ENCODE data around the gene ASIC2.

ASIC2 gene

DNA sequence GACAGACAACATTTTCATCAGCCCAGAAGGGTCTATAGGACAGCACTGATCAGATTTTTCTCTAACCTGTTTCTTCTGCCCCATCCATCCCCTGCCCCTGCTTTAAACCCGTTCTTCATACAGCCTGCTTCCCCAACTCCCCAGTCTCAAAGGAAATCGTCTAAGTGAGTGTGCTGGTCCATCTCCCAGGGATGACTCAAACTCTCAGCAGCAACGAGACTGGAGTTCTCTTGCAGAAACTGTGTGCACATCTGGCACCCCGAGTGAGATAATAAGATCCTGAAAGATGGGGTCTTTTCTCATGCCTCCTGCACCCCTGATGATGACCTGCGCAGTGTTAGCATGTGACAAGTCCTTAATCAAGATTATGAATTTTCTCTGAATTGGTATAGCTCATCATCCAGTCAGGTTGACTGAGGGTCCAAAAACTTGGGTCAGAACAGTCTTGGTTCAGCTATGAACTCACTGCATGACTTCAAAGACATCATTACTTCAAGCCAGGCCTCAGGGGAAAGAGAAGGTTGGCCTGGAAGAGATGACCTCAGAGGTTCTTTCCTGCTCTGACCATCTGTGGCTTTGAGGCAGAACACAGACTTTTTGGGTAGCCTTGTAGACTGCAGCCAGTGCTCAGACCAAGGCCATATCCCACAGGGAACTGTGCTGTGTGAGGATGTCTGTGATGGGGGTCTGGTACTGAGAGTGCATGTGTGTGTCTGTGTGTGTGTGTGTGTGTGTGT is 183.6 kb downstream of the ASIC2 start:
- DNase-seq, result no peak

DNA sequence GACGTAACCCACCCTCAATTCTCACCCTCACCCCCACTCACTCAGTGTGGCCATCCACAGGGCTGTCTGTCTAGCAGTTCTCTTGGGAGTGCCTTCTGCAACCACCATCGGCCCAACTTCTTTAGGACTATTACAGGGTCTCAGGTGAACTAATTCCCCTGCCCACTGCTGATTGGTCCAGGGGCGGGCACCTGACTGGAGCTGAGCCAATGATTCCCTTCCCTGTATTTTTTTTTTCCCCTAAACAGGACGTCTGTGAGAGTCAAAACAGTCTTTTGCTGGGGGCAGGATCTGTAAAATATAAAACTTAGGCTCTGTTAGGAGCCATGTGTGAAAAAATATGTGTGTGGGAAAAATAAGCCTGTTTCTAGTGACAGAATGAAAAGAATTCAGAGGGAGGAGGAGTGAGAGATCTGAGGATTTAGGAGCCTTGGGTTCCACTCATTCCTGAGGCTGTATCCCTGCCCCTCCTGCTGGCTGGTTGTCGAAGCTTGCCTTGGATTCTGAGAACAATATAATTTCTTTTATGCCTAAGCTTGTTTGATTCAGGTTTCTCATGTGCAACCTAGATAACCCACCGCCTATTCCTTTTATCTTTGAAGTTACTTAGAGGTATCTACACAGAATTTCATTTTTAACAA is 186.4 kb downstream of the ASIC2 start:
- no peak for DNase-seq

DNA sequence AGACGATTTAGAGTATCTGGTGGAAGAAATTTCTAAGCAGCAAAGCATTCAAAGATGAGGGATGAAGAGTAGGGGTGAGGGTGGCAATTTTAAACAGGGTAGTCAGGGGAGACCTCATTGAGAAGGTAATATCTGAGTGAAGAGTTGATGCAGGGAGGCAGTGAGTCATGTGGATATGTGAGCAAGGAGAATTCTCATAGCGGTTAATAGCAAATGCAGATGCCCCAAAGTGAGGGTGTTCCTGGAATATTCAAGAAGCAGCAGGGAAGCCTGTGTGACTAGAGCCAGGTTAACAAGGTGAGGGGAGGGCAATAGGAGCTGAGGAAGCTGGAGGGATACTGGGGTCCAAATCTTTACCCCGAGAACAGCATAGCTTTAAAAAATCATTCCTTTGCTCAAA is 187.2 kb downstream of the ASIC2 start:
- DNase-seq, result no peak

DNA sequence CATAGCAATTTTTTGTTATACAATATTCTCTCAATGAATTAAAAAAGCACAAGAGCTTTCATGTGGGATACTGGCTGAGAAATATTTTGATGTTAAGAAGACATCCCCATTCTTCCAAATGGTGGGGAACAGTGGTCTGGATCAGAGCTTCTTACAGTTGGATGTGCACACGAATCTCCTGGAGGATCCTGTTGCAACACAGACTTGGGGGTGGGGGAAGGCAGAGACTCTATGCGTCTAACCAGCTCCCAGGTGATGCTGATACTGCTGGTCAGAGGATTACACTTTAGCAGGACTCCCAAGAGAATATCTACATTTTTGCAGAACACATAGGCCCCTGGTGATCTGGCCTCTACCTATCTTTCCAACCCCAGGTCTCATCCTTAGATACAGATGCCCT is 193.2 kb downstream of the ASIC2 start:
- DNase-seq, result no peak

DNA sequence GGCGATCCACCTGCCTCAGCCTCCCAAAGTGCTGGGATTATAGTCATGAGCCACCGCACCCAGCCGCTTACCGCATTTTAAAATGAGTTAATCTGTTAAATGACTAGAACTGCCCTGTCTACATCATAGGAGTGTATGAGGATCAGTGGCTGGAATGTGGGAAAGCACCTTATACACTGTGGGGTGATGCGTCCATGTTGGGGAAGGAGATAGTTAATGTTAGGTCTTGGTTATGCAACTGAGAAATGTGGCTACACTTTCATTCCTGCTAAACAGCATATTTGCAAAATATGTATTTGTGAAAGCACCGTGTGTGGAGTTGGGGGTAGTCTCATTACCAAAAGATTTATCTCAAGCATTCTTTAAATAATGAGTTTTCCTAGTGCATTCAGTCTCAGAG is 193.8 kb downstream of the ASIC2 start:
- no peak for DNase-seq

DNA sequence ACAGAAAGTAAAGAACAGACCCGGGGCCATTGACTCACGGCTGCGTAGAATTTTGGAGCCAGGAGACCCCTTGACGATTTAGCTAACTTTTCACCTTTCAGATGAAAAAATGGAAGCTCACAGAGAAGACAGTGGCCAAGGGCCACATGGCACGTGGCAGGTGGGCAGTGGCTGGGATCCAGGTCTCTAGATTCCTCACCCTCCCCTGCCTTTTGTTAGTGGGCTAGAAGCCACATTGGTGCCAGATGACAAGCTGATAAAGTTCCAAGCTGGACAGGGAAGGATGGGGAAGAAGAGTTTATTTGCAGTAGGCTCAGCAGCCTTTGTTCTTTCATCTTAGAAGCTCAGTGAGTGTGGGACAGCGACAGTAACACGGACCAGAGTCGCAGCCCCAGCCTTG is 195.7 kb downstream of the ASIC2 start:
- no peak for DNase-seq

DNA sequence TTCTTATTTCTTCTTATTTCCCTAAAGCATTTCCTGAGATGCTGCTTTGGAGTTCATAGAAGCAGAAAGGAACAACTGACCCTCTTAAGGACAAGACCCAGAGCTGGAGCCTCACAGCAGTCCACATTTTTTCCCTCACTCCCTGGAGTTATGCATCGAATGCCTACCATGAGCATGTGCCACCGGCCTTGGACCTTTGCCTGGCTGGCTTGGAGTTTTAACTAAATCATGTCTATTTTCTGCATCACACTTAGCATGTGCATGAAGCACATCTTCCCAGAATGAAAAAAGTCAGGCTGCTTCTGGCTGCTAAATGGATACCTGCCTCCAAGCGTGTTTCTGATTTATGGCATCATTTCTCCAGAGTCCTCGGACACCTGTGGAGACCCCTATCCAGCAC is 196.9 kb downstream of the ASIC2 start:
- DNase-seq, result no peak

DNA sequence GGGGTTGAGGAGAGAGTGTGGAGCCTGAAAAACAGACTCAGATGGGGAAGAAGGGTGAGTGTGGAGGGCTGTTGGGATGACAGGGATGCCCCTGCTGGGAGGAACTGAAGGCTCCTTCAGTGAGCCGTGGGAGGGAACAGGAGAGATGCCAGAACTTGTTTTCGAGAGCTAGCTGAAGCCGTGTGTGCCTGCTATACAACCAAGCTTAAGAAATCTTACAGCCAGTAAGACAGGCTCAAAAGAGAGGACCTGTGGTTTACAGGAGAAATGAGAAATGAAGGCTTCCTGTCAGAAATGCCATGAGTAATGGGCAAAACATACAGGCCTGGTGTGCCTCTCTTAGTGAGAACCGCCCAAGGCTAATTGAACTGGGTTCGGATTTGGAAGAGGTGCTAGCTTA is 201.8 kb downstream of the ASIC2 start:
- DNase-seq, result no peak

DNA sequence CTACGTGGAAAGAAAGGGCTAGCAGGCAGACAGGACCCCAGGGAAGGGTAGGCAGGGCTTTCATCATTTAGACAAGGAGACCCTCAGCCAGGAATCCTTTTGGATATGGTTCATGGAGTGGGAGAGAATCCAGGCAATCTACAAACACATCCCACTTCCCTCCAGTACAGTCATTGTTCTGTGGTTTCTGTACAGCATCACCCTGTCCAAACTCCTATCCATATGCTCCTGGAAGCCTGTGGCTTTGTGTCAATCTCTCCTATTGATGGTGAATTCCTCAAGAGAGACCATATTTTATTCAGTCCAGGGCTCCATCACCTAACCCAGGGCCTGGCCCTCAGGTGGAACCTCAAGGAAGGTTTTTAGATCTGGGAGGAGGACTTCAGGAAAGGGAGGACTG is 202.3 kb downstream of the ASIC2 start:
- no peak for DNase-seq

DNA sequence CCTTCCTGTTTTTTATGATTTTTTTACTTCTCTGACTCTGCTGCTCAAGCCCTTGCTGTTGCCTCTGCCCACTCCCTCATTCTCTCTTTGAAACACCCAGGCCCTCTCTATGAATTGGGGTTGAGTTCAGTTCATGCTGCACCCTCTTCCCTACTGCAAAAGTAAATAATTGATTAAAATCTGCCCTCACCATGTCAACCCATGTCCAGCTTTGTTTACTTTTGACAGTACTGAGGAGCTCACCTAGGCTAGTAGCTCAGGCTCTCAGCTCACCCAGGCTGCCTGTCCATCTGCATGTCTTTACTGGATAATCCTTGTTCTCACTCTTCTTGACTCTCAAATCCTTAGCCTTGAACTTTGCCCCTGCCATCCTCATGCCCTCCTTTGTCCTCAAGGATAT is 206.2 kb downstream of the ASIC2 start:
- no peak for DNase-seq

DNA sequence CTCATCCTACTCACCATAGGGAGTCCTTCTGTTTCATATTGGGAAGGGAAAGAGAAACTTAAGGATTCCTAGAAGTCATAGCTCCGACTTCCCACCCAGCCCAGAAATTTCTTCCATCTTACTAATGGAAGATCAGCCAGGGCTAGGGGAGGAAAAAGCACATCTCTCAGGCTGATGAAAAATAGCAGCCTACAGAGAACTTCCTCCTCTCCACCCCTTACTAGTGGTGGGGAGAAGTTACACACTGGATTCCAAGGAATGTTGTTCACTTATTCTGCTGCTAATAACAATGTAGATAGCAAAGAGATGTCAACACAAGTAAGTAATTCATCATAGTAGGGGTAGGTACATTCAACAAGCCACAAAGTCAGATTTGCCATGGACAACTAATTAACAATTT is 207.1 kb downstream of the ASIC2 start:
- no peak for DNase-seq

DNA sequence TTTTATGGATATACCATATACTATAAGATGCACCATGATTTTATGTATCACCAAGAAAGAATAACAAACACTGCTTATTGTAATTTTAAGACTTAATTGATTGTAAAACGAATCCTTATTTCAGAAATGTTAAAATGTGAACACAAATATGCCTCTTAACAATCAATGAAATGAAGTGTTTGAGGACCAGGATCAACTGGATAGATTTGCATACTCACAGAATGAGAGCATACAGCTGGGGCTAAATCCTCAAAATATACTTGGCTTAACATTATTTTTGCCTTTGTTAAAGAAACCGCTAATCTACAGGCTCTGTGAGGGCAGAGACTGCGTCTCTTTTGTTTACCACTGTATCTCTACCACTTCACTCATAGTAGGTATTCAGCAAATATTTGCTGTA is 207.8 kb downstream of the ASIC2 start:
- no peak for DNase-seq

DNA sequence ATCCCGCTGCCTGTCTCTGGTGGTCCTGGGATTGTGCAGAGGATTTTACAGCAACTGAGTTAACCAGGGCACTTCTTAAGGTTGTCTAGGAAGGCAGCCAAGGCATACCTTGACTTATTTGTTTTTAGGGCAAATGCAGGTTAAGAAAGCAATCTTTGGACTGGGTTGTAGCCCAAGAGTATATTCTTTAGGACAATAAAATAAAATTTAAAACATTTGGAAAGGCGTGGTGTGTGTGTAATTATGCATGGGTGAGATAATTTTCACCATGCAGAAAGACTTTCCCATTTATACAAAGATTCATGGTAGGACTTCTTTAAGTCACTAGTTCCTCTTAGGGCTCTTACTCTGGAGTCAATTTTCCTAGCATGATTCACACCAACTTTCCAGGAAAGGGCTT is 208.3 kb downstream of the ASIC2 start:
- no peak for DNase-seq

DNA sequence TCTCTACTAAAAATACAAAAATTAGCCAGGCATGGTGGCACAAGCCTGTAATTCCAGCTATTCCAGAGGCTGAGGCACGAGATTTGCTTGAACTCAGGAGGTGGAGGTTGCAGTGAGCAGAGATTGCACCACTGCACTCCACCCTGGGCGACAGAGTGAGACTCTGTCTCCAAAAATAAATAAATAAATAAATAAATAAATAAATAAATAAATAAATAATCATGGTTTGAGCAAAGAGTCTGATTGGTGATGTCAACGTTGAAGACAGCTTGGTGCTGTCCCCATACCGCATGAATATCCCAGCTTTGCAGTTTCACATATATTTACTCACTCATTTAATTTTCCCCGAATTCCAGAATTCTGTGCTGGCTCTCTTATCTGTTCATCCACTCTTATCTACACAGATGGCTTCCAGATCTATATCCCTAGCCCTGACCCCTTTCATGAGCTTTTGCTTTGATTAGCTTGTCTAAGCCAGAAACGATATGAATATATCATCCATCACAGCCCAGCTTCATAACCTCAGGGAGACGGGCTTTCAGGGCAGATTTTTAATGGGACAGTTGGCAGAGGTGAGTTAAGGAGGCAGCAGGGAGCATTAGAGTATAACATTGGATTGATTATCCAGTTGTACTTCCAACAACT is 210.4 kb downstream of the ASIC2 start:
- DNase-seq, result no peak

DNA sequence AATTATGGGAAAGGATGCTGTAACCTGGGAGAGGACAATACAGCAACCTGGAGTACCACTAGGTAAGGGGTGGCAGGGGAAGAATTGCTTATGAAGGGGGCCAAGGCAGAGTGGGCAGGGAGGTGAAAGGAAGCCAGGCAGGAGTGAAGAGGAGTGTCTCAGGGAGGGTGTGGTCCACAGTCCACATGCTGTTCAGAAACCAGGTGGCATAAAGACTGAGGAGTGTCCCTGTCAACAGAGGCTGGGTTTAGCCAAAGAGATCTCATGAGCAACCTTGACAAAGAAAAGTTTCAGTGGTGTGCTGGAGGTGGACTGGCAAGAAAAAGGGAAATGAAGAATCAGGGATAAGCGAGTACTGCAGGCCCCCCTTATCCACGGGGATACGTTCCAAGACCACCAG is 213.0 kb downstream of the ASIC2 start:
- no peak for DNase-seq

DNA sequence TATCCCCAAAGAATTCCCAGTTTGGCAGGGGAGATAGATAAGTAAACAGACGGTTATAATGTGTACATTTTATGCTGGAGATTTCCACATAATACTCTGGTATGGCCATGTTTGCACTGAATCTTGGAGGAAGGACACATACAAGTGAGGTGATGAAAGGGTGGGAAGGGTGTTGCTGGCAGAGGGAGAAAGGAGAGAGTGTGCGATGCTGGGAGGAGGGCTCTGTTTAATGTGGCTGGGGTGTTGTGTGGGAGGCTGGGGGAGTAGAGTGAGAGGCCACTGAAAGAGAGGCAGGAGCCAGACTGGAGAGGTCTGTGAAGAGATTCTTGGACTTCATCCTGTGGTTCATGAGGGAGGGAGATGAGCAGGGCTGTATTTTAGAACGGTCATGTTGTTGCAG is 213.9 kb downstream of the ASIC2 start:
- DNase-seq, result no peak

DNA sequence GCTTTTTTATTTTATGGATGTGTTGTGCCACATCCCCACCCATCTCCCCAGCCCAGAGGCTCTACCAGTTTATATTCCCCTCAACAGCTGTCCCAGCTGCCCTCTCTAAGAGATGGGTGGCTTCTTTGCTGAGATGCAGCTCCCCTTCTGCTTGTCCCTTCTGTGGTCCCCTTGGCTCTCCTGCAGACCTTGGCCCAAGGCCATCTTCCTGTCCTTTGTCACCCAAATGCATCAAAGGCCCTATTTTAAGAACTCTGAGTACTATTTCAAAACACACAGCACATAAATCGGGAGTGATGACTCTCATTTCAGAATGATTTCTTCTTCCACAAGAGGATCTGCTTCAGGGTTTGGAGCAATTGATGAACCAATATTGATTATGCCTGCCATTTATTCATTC is 216.1 kb downstream of the ASIC2 start:
- DNase-seq, result no peak

DNA sequence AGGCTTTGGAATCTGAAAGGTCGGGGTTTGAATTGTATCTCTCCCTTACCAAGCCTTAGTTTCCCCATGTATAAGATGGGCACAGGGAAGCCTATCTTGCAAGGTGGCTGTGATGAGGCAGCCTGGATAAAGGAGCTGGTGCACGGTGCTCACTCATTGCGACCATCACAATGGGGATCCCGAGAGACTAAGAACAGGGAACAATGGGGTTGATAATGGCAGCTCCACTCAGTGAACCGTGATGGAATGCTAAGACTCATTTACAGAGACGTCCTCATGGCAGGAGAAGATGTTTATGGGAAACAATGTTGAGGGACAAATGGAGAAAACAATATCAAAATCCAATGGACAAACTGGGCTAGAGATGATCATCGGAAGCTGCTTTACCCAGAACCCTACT is 219.7 kb downstream of the ASIC2 start:
- no peak for DNase-seq

DNA sequence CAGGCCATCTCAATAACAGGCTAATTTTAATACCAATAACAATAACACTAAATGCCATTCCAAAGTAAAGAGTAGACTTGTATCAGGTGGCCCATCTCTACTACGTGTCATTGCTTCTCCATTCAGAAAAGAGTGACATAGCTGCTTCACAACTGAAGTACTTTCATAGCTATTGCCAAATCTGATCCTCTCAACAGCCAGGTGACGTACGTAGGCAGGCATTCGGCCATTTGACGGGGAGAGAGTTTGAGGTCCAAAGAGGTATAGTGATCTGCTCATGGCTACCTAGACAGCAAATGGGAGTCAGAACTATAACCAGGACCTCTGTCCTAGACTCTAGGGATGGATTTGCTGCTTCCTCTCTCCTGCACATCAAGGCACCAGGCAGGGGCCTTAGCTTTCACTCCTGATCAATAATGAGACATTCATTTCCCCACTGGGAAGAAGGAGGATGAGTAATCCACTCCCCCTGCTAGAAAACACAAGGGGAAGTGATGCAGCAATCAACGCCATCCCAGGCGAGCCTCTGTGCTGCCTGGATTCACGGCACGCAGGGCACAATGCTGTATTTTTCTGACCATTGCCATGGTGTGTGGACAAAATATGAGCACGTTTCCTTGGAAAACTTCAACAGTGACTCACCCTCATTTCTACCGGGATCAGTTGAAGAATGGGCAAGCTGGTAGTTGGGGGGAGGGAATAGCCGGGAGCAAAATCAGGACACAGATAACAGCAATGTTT is 220.5 kb downstream of the ASIC2 start:
- no peak for DNase-seq

DNA sequence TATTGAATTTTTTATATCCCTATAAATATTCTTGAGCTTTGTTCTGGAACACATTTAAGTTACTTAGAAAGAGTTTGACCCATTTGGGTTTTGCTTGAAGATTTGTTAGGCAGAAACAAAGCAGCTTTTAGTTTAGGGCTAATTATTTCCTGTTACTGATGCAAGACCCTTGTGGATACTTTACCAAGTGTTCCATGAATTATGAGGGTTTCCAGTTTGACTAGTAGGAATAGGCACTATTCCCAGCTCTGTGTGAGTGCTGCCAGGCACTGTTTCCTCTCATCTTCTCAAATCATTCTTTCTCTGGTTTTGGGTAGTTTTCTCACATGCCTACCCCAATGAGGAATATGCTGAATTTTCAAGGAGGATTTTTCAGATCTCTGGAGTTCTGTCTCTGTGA is 221.4 kb downstream of the ASIC2 start:
- no peak for DNase-seq

DNA sequence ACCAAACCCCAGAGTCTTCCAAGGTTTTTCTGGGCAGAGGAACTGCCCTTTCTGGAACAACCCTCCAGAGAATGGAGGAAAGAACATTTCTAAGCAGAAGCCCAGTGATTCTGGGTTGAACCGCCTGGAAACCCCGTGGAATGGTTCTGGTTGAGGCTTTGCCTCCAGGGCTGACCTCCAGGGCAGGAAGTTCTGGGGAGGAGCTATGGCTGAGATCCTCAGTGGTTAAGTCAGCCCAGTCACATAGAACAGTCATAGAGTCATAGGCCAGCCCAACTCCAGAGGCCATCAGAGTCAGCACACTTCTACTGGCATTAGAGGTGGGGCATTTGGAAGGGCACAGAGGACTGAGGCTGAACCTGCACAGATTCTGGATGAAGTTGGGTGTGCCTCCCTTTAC is 235.5 kb downstream of the ASIC2 start:
- DNase-seq, result no peak

DNA sequence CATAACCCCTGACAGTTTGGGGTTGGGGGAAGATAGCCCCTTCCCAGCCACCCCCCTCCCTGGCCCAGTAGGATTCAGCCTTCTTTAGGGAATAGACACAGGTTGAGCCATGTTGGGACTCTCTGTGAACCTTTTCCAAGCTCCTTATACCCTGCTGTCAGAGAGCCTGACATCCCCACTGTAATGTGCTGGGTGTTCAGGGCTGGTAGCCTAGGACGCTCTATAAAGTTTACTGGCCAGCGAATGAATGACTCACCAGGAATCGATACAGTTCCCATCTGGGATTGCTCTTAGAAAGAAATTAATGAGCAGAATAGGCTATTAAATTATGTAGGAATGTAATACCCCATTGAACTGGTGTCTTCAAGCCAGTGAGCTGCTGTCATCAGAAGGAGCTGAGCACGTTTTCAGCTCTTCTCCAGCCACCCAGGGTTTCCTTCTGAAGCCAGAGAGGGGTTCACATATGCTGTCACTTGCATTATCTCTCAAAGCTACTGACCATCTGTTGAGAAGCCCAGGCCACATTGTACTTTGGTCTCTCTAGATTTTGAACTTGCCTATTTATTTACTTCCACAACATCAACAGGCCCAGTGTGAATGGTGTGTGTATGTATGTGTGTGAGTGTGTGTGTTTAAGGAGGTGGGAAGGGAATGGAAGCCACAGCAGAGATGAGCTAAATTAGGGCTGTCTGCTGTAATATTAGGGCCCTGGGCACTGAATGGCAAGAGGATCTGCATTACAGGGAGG is 236.5 kb downstream of the ASIC2 start:
- DNase-seq, result no peak

DNA sequence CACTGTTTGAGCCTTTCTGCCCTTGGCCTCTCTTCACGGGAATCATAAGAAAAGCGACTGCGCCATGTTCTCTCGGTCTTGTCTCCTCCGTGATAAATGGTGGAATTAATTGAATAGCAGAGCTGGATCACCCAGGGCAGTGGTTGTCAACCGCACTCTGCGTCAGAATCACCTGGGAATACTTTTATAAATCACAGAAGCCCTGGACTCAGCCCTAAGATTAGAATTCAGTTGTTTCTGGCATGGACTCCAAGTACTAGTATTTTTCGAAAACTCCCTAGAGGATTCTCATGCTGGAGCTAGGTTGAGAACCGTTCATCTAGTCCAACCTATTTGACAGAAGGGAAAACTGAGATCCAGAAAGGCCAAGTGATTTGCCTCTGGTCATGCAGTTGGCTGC is 237.3 kb downstream of the ASIC2 start:
- DNase-seq, result no peak
